ENCODE measurements around the gene SLC35B3. TPM values are rescaled to one million over a fixed set of nuclear protein-coding genes. Genes with fewer than 3 reads are reported as not detected.
"Not testable (repeated sequence)": the region's sequence is repeated elsewhere in the genome, so short reads cannot be mapped to it uniquely, and the experiment has no call there.

SLC35B3 gene
- total and polyA plus RNA-seq, 7 experiments from 2014 or later, result 5.5 to 18.5 (median 11.7) TPM

DNA sequence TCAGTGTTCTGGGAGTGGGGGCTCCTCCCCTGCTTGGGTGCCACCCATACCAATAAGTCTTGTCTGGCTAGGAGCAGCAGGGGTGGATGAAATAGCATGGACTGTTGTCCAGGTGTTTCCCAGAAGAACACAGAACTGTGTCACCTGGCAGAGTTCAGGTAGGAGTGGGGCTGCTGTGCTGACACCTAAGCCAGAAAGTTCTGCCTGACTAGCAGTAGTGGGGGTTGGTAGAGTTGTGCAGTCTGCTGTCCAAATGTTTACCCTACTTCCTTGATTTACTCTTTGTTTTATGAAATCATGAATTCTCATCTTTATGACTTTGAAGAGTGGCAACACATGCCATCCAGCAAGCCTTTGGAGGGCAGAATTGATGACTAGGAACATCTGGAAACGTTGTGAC lies 27.3 kb upstream of the SLC35B3 start:
- Mint-ChIP-seq H3K4me3 (no peak overlapping the region), H3K36me3 (peaks cover 0 to 32% (median 11%) of the 10 kb centered on the region in 5 donors), H3K27ac (no peak overlapping the region), H3K27me3 (peaks cover 0 to 12% (median 0%) of the 10 kb centered on the region in 5 donors), H3K4me1 (no peaks in the 10 kb centered on the region), H3K9me3 (peaks cover 0 to 45% (median 12%) of the 10 kb centered on the region in 11 donors)
- Histone ChIP-seq H3K4me1 (ENCODE audit: control insufficient read depth in 2 of 2, insufficient read depth in 2 of 2, low read length in 2 of 2) (no peaks in the 10 kb centered on the region), H3K27ac (ENCODE audit: low read depth, low read length) (no peak overlapping the region), H3K27me3 (ENCODE audit: control insufficient read depth in 2 of 2, insufficient read depth in 2 of 2, low read length in 2 of 2) (no peaks in the 10 kb centered on the region), H3K9me3 (ENCODE audit: control insufficient read depth in 2 of 3, low read length in 3 of 3) (no peaks in the 10 kb centered on the region), H3K36me3 (ENCODE audit: control insufficient read depth in 2 of 3, insufficient read depth in 3 of 3, low read length in 3 of 3) (no peaks in the 10 kb centered on the region), H3K4me3 (ENCODE audit: low read length) (no peak overlapping the region)
- POLR2A ChIA-PET, result no interaction called here
- ATAC-seq (no peak), DNase-seq (no peak)
- CTCF ChIA-PET, result no interaction called here
- intact Hi-C loops (cut with micrococcal nuclease), result no loop called here

DNA sequence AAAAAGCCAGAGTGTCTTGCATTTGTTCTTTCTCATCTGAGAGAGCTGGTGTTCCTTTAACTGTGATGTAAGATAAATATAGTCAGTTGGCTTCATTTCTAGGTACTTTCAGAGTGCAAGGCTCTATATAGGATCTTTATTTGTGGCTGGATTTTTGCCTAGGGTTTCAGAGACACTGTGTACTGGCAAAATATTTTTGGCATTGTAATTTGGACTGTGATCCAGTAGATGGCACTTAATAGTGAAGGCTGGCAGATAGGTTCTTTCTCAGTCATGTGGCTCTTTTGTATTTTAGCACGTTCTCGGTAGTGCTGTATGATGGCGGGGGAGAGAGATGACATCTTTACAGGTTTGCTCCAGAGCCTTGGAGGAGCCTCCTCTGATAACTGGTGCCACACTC lies 26.8 kb upstream of the SLC35B3 start:
- CTCF ChIA-PET, result no interaction called here
- POLR2A ChIA-PET, result no interaction called here
- Mint-ChIP-seq H3K4me3 (no peak overlapping the region), H3K27ac (no peak overlapping the region), H3K27me3 (peaks cover 0 to 11% (median 0%) of the 10 kb centered on the region in 5 donors), H3K9me3 (peaks cover 0 to 45% (median 12%) of the 10 kb centered on the region in 11 donors), H3K4me1 (no peaks in the 10 kb centered on the region), H3K36me3 (peaks cover 0 to 32% (median 11%) of the 10 kb centered on the region in 5 donors)
- H3K4me3 ChIP-seq (ENCODE audit: low read length), result no peak overlapping the region
- no peaks in the 10 kb centered on the region for H3K36me3 ChIP-seq (ENCODE audit: control insufficient read depth in 2 of 3, insufficient read depth in 3 of 3, low read length in 3 of 3)
- H3K27me3 ChIP-seq (ENCODE audit: control insufficient read depth in 2 of 2, insufficient read depth in 2 of 2, low read length in 2 of 2), result no peaks in the 10 kb centered on the region
- no peaks in the 10 kb centered on the region for H3K4me1 ChIP-seq (ENCODE audit: control insufficient read depth in 2 of 2, insufficient read depth in 2 of 2, low read length in 2 of 2)
- H3K27ac ChIP-seq (ENCODE audit: low read depth, low read length), result no peak overlapping the region
- intact Hi-C loops (cut with micrococcal nuclease), result no loop called here
- no peaks in the 10 kb centered on the region for H3K9me3 ChIP-seq (ENCODE audit: control insufficient read depth in 2 of 3, low read length in 3 of 3)
- DNase-seq, result no peak
- no peak for ATAC-seq

DNA sequence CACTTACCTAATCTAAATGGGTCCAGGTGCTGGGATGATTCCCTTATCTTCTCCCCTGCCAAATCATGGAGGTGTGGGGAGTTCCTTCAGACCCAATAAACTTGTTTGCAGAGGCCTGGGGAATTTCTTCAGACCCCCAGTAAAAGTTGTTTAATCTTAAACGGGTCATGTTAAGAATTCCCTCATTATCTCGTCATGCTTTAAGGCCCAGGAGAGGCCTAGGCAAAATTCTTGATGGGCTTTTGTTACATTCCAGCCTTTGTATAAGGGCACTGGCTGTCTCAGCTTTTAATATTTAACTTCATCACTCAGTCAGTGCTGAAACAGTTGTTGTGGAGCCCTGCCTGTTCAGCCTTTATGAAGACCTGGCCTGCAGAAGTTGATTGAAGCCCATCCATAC lies 11.0 kb upstream of the SLC35B3 start:
- no peak overlapping the region for H3K27ac Mint-ChIP-seq
- no peaks in the 10 kb centered on the region for H3K4me1 ChIP-seq (ENCODE audit: control insufficient read depth in 2 of 2, insufficient read depth in 2 of 2, low read length in 2 of 2)
- DNase-seq (no peak), ATAC-seq (no peak)
- H3K36me3 ChIP-seq (ENCODE audit: control insufficient read depth in 2 of 3, insufficient read depth in 3 of 3, low read length in 3 of 3), result no peaks in the 10 kb centered on the region
- ChIA-PET POLR2A (interaction anchor here (0.6 kb wide), 1 partner anchor 176 kb away, joined by 3 read pairs; no protein-coding TSS in a partner anchor), CTCF (no interaction called here)
- peaks cover 0 to 4% (median 0%) of the 10 kb centered on the region in 11 donors for H3K9me3 Mint-ChIP-seq
- H3K4me3 ChIP-seq (ENCODE audit: low read length), result no peak overlapping the region
- H3K4me3 Mint-ChIP-seq, result no peak overlapping the region
- intact Hi-C loops (cut with micrococcal nuclease), result no loop called here
- H3K4me1 Mint-ChIP-seq, result no peaks in the 10 kb centered on the region
- H3K9me3 ChIP-seq (ENCODE audit: control insufficient read depth in 2 of 3, low read length in 3 of 3), result no peaks in the 10 kb centered on the region
- peaks cover 0 to 23% (median 0%) of the 10 kb centered on the region in 5 donors for H3K36me3 Mint-ChIP-seq
- no peaks in the 10 kb centered on the region for H3K27me3 Mint-ChIP-seq
- no peaks in the 10 kb centered on the region for H3K27me3 ChIP-seq (ENCODE audit: control insufficient read depth in 2 of 2, insufficient read depth in 2 of 2, low read length in 2 of 2)
- H3K27ac ChIP-seq (ENCODE audit: low read depth, low read length), result no peak overlapping the region

DNA sequence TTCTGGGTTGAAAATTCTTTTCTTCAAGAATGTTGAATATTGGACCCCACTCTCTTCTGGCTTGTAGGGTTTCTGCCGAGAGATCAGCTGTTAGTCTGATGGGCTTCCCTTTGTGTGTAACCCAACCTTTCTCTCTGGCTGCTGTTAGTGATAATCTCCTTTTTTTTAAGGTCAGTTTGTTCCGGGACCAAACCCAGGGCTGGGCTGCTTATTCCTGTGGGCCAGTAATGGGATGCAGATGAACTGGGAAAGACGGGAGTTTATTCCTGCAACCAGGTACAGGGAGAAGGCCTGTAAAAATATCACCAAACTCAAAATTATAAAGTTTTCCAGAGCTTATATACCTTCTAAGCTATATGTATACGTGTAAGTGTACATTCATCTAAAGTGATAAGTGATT lies 10.6 kb upstream of the SLC35B3 start:
- H3K9me3 ChIP-seq (ENCODE audit: control insufficient read depth in 2 of 3, low read length in 3 of 3); DNase-seq; H3K9me3 Mint-ChIP-seq; H3K27ac Mint-ChIP-seq; ATAC-seq; H3K36me3 ChIP-seq (ENCODE audit: control insufficient read depth in 2 of 3, insufficient read depth in 3 of 3, low read length in 3 of 3); H3K4me3 ChIP-seq (ENCODE audit: low read length); CTCF ChIA-PET; H3K4me1 Mint-ChIP-seq; H3K4me1 ChIP-seq (ENCODE audit: control insufficient read depth in 2 of 2, insufficient read depth in 2 of 2, low read length in 2 of 2); H3K4me3 Mint-ChIP-seq; H3K27me3 ChIP-seq (ENCODE audit: control insufficient read depth in 2 of 2, insufficient read depth in 2 of 2, low read length in 2 of 2); H3K27me3 Mint-ChIP-seq; intact Hi-C loops (cut with micrococcal nuclease); H3K27ac ChIP-seq (ENCODE audit: low read depth, low read length): not testable (repeated sequence)
- POLR2A ChIA-PET, result interaction anchor here (0.6 kb wide), 1 partner anchor 177 kb away, joined by 3 read pairs; no protein-coding TSS in a partner anchor
- peaks cover 0 to 23% (median 0%) of the 10 kb centered on the region in 5 donors for H3K36me3 Mint-ChIP-seq

DNA sequence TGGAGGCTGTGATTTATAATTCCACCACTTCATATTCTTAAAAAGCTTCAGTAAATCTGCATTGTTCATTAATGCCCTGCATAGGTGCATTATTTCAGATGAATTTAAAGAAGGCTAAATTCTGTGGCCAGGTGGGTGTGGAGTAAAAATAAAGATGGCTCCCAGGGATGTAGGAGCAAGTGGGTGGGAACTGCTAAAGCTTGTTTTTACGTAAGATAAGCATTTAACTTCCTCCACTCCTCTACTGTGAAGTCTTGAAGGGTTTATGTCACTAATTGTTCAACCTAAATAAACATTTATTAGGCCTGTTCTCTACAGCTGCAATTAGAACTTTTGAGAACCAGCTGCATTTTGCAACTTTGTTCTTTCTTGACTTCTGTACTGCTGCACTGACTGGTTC lies 6.8 kb upstream of the SLC35B3 start:
- POLR2A ChIA-PET, result no interaction called here
- peaks cover 0 to 23% (median 5%) of the 10 kb centered on the region in 5 donors for H3K36me3 Mint-ChIP-seq
- Histone ChIP-seq H3K4me1 (ENCODE audit: control insufficient read depth in 2 of 2, insufficient read depth in 2 of 2, low read length in 2 of 2) (no peaks in the 10 kb centered on the region), H3K9me3 (ENCODE audit: control insufficient read depth in 2 of 3, low read length in 3 of 3) (no peaks in the 10 kb centered on the region), H3K4me3 (ENCODE audit: low read length) (no peak overlapping the region), H3K36me3 (ENCODE audit: control insufficient read depth in 2 of 3, insufficient read depth in 3 of 3, low read length in 3 of 3) (no peaks in the 10 kb centered on the region), H3K27me3 (ENCODE audit: control insufficient read depth in 2 of 2, insufficient read depth in 2 of 2, low read length in 2 of 2) (no peaks in the 10 kb centered on the region), H3K27ac (ENCODE audit: low read depth, low read length) (no peak overlapping the region)
- no peak overlapping the region for H3K4me3 Mint-ChIP-seq
- intact Hi-C loops (cut with micrococcal nuclease), result no loop called here
- ATAC-seq (no peak), DNase-seq (no peak)
- peaks cover 0 to 4% (median 1%) of the 10 kb centered on the region in 11 donors for H3K9me3 Mint-ChIP-seq
- H3K27me3 Mint-ChIP-seq, result no peaks in the 10 kb centered on the region
- H3K4me1 Mint-ChIP-seq, result peaks cover 0 to 4% (median 2%) of the 10 kb centered on the region in 7 donors
- CTCF ChIA-PET, result no interaction called here
- no peak overlapping the region for H3K27ac Mint-ChIP-seq

DNA sequence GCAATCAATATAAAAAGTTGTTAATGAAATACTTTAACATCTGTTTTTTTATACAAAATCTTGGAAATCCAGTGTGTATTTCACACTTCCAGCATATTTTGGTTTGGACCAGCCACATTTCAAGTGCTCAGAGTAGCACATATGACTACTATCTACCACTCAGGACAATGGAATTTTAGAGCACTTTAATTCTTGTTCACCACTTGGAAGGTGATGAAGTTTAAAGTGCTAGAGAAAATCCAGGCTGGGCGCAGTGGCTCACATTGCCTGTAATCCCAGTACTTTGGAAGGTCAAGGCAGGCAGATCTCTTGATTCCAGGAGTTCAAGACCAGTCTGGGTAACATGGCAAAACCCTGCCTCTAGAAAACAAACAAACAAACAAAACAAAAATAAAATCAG lies 6.1 kb upstream of the SLC35B3 start:
- intact Hi-C loops (cut with micrococcal nuclease), result no loop called here
- Histone ChIP-seq H3K36me3 (ENCODE audit: control insufficient read depth in 2 of 3, insufficient read depth in 3 of 3, low read length in 3 of 3) (no peaks in the 10 kb centered on the region), H3K4me3 (ENCODE audit: low read length) (no peak overlapping the region), H3K27ac (ENCODE audit: low read depth, low read length) (no peak overlapping the region), H3K27me3 (ENCODE audit: control insufficient read depth in 2 of 2, insufficient read depth in 2 of 2, low read length in 2 of 2) (no peaks in the 10 kb centered on the region), H3K9me3 (ENCODE audit: control insufficient read depth in 2 of 3, low read length in 3 of 3) (no peaks in the 10 kb centered on the region), H3K4me1 (ENCODE audit: control insufficient read depth in 2 of 2, insufficient read depth in 2 of 2, low read length in 2 of 2) (no peaks in the 10 kb centered on the region)
- ATAC-seq (no peak), DNase-seq (no peak)
- CTCF ChIA-PET, result no interaction called here
- POLR2A ChIA-PET, result no interaction called here
- Mint-ChIP-seq H3K9me3 (peaks cover 0 to 4% (median 1%) of the 10 kb centered on the region in 11 donors), H3K27me3 (no peaks in the 10 kb centered on the region), H3K27ac (no peak overlapping the region), H3K36me3 (peaks cover 0 to 23% (median 7%) of the 10 kb centered on the region in 5 donors), H3K4me3 (no peak overlapping the region), H3K4me1 (peaks cover 2 to 5% (median 4%) of the 10 kb centered on the region in 7 donors)

DNA sequence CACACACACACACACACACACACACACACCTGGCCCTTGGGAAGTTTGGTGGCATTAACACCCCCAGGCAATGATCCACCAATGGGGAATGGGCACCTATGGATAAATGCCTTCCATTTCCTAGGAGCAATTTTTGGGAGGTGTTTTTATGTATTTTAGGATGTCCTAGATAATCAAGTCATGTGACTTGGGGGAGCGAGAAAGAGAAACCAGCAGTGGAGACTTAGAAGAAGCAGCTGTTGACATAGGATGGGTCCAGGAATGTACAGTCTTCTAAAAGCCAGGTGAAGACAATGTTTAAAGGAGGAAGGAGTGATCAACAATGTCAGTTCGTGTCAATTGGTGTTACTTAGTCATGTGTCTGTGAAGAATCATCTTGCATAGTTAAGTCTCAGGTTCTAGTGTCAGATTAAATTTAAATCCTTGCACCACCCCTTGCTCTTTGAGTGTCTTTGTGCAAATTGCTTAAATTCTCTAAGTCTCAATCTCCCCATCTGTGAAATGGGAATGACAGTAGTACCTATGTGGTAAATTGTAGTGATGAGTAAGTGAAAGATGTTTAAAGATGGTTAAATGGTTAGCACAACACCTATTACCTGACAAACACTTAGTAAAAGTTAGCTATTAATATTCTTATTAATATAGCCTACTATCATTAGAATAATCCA lies 4.4 kb upstream of the SLC35B3 start:
- no peak overlapping the region for H3K27ac Mint-ChIP-seq
- H3K9me3 ChIP-seq (ENCODE audit: control insufficient read depth in 2 of 3, low read length in 3 of 3), result no peaks in the 10 kb centered on the region
- peaks cover 4 to 19% (median 16%) of the 10 kb centered on the region in 7 donors for H3K4me1 Mint-ChIP-seq
- ChIA-PET POLR2A (no interaction called here), CTCF (interaction anchor here (0.7 kb wide), 1 partner anchor 51 kb away, joined by 5 read pairs; no protein-coding TSS in a partner anchor)
- no peak overlapping the region for H3K27ac ChIP-seq (ENCODE audit: low read depth, low read length)
- H3K27me3 Mint-ChIP-seq, result peaks cover 0 to 3% (median 0%) of the 10 kb centered on the region in 5 donors
- no peaks in the 10 kb centered on the region for H3K27me3 ChIP-seq (ENCODE audit: control insufficient read depth in 2 of 2, insufficient read depth in 2 of 2, low read length in 2 of 2)
- H3K9me3 Mint-ChIP-seq, result peaks cover 0 to 5% (median 0%) of the 10 kb centered on the region in 11 donors
- intact Hi-C loops (cut with micrococcal nuclease), result loop anchor here (5.0 to 10.0 kb wide), 5 partner anchors 525 to 1965 kb away; partner anchors contain the start of genes BMP6 (in 2 of the 2) and TXNDC5 (in 1 of the 2)
- peaks cover 0 to 5% of the 10 kb centered on the region in 2 donors for H3K4me1 ChIP-seq (ENCODE audit: control insufficient read depth in 2 of 2, insufficient read depth in 2 of 2, low read length in 2 of 2)
- ATAC-seq (no peak), DNase-seq (no peak)
- peaks cover 0 to 19% (median 10%) of the 10 kb centered on the region in 5 donors for H3K36me3 Mint-ChIP-seq
- no peak overlapping the region for H3K4me3 ChIP-seq (ENCODE audit: low read length)
- H3K36me3 ChIP-seq (ENCODE audit: control insufficient read depth in 2 of 3, insufficient read depth in 3 of 3, low read length in 3 of 3), result peaks cover 0 to 4% (median 0%) of the 10 kb centered on the region in 3 experiments
- H3K4me3 Mint-ChIP-seq, result no peak overlapping the region

Measured in naive thymus-derived CD4-positive, alpha-beta T cell (primary cell).